NCI-H2029 (cell line): ENCODE measurements around the gene ATP10A.
"Not testable (repeated sequence)": the region's sequence is repeated elsewhere in the genome, so short reads cannot be mapped to it uniquely, and the experiment has no call there.

Source experiments
- DNase-seq: peaks from one replicate; lab custom pipeline; 2025; lab: John Stamatoyannopoulos, UW

ATP10A gene

GRCh38 chr15:25770618-25771337 is 92.3 kb downstream of the ATP10A start:
- no peak for DNase-seq

DNA sequence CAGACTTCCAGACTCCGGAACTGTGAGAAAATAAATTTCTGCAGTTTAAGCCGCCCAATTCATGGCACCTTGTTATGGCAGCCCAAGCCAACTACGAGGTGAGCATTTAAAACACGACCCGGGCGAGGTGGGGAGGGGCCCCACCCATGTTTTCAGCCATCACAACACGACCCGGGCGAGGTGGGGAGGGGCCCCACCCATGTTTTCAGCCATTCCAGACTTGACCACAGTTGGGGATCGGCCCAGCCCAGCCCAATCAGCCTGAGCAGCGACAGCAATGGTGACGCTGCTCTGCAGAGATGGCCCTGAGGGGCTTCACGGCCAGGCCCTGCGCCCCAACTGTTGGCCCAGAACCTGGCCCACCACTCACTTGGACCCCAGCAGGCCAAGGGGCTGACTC is 93.1 kb downstream of the ATP10A start:
- no peak for DNase-seq

DNA sequence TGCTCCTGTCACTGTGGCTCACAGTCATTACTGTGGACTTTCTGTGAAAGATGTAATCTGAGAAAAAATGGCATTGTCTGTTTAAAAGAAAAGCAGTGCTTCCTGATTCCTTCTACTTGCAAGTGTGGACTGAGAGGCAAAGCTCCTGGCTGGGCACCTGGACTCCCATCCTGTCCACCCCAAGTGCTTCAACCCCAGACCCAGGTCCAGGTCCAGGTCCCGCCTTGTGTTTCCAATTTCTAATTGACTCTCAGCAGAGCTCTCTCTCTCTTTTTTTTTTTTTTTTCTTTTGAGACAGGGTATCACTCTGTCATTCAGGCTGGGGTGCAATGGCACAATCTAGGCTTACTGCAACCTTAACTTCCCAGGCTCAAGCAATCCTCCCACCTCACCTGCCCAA is 94.9 kb downstream of the ATP10A start:
- no peak for DNase-seq

DNA sequence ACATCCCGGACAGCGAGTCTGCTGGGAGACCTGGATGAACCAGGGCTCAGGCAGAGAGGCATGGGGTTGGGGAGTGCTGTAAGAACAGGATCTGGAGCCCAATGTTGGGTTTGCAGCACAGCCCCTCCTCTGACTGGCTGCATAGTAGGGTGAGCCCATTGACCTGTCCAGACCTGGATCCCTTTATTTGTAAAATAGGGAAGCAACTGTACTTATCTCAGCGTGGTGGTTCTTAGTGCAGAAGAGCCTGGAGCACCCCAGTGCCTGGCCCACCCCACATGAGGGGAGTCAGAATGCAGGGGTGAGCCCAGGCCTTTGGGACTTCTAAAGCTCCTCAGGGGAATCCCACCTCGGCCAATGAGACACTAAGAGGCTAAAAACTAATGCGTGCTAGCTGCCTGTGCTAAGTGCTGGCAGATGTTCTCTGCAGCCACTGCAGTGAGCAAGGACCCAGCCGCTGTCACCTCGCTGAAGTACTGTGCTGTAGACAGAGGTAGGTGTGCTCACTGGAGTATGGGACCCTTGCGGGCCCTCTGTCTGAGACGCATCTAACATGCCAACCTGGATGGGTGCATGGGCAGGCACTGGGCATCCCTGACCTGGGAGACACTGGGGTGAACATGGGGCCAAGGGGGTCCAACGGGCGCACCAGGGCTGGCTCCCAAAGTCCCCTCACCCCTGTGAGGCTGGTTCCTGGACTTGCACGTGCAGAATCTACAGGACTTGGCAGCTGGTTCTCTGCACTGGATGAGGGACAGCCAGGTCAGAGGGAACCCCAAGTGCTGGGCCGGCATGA is 95.6 kb downstream of the ATP10A start:
- no peak for DNase-seq

DNA sequence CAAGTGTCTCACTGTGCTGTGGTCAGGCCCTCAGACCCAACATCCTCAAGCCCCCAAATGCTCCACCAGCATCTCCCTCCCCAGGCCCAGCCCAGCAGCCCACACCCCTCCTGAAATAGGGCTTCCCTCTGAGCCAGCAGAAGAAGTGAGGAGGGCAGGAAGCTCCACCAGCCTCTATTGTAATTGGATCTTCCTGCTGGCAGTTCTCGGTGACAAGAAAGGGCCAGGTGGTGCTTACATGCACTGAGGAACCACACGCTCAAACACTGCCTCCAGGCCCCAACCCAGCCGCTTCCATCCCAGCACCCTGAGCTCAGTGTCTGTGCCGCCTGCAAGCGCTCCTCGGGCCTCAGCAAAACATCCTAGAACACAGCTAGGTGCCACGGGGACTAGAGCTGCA is 96.7 kb downstream of the ATP10A start:
- no peak for DNase-seq

DNA sequence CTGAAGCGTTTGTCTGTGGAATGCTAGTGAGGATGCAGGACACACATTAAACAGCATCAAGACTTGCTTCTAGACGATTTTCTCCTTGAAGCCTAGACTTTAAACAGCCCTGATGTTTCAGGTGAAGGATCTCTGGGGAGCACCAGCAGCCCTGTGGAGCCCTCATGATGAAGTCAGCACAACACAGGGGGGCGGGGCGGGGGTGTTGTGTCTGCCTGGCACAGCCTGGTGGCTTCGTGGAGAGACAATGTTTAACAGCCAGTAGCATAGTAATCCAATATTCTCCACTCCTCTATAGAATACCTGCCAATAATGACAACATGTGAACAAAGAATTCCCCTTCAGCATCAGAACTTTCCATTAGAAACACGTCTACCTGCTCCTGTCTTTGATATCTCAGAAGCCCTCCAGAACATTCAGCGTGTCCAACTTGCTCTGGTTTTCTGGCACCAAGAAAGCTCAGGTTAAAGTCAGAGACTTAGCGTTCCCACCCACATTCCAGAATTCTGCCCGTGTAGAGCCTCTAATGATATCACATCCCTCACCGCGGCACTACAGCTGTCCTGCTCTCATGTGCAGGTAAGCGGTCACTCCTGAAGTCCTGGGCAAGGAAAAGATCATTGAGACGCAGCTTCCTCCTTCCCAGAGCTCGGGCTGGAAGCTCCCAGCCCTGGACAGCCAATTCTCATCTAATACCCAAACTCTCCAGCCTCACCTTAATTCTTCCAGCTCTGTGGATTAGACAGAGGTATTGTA is 98.0 kb downstream of the ATP10A start:
- no peak for DNase-seq

- DNase-seq, result no peak
These were observed 99.2 kb downstream of the ATP10A start for GRCh38 chr15:25763954-25764353.

DNA sequence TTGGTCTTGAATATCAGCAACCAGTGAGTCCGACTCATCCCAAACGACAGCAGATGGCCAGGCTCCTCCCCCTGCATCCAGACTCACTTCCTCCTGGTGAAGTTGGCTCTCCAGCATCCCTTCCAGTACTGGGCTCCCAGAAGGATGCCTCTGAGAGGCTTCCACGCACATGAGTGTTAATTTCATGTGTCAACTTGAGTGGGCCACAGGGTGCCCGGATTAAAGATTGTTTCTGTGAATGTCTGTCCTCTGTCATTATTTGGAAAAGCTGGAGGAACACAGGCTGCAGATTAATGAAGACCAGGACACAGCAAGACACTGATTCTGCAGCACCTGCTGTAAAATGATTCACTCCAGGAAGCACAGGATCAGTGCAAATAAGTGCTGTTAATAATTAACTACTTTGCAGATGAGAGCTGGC is 99.8 kb downstream of the ATP10A start:
- no peak for DNase-seq

GRCh38 chr15:25761971-25762662 is 101.0 kb downstream of the ATP10A start:
- DNase-seq, result no peak

- DNase-seq, result no peak
These were observed 103.7 kb downstream of the ATP10A start for GRCh38 chr15:25759421-25759820.

- not testable (repeated sequence) for DNase-seq
These were observed 104.5 kb downstream of the ATP10A start for GRCh38 chr15:25758612-25759011.

- DNase-seq, result no peak
These were observed 119.4 kb downstream of the ATP10A start for GRCh38 chr15:25743548-25744275.

GRCh38 chr15:25742776-25743547 is 120.2 kb downstream of the ATP10A start:
- DNase-seq, result no peak

DNA sequence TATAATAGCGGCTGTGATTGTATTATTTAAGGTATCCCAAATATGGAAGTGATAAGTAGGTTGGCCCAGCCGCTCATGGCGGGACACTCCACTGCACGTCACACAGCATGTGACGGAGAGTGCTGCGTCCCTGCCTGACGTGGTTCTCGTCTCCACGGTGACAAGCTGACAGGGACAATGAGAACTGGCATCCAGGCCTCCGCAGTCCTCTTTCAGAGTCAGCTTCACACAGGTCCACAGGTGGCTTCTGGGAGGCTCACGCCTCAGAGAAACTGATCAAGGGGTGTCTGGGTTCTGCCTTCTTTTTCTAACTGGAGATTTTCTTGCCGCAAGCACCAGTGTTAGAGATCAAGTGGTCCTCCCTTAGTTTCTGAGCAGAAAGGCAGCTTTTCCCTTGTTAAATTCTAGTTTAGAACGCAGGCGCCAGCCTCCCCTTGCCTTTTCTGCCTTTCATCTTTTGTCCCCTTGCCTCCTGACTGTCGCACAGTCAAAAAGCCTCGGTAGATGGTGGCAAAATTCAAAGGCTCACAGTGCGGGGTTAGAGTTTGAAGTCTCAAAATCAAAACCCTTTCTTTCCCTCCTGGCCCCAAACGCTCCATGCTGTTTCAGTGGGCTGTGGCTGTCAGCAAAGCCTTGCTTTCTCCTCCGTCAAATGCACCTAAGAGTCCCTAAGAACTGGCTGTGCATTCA is 120.9 kb downstream of the ATP10A start:
- DNase-seq, result no peak

- no peak for DNase-seq
These were observed 121.9 kb downstream of the ATP10A start for GRCh38 chr15:25741256-25741580.

DNA sequence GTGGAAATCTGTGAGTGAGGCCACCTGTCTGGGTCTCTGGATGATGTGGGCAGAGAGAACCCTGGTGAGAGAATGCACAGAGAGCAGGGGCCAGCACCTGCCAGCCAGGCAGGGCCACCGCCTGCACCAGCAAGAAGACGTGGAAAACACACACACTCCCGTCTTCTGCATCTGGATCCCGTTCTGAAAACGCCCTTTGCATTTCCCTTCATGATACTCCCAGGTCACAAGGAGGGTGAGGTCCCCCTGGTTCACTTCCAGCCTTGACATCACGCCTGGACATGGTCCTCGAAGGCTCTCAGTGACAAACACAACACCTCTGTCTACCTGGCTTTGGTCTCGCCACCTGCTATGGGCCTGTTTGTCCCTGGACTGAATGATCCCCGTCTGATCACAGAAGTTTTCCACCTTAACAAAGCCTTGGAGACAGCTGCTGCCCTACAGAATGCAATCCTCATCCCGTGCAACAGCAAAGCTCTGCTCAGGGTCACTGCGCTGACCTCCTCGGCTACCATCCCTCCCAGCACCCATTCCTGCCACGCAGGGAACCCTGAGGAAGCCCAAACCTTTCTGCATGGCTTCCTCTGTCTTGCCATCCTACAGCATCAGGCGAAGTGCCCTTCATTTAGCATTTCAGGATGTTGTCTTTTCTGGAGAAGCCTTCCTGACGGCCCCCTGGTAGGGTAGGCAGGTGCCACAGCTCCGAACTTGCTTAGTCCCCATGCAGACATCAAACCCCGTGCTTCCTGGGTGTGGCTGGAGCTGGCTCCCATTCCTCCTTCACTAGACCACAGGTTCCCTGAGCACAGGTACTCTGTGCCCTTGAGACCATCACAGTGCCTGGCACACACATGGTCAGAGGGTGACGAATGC is 122.5 kb downstream of the ATP10A start:
- no peak for DNase-seq

- no peak for DNase-seq
These were observed 123.4 kb downstream of the ATP10A start for GRCh38 chr15:25739687-25740121.

DNA sequence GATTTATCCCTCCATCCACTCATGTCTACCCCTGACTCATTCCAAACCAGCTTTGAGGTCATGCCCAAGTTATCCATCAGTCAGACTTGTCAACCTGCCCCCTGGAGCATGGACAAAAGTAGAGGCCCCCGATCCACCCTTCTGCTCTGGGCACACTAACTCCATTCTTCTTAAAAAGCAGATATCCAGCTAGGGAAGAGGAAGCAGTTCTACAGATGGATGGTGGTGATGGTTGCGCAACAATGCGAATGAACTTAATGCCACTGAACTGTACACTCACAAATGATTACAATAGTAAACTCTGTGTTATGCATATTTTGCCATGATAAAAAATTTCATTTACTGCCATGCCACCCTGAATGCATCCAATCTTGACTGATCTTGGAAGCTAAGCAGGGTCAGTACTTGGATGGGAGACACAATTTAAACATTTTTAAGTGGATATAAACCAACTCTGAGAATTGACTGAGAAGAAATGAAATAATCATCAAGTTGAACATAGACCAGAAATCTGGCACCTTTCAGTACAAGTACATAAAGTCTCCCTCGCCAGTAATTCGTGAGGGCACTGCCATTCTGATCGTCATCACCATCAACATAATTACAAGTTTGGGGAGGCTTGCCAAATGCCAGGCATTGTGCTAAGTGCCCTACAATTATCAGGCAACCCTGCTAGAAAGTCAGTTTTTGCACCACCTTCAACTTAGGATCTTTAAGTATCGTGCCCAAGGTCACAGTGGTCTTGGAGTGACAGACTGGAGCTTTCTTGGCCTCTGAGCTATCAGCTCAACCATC is 124.8 kb downstream of the ATP10A start:
- DNase-seq, result no peak
